Gastroesophageal sphincter (tissue), 4 donors: Measurements from ENCODE around the gene ROR2. TPM values are rescaled to one million over a fixed set of nuclear protein-coding genes. Genes with fewer than 3 reads are reported as not detected.
"Not testable (repeated sequence)": the region's sequence is repeated elsewhere in the genome, so short reads cannot be mapped to it uniquely, and the experiment has no call there.

Experiments used
- ATAC-seq: fragments of 150-250 bp; one replicate; pipeline ENCODE4 v1.9.1; 2016; ENCODE audit warnings: mild to moderate bottlenecking, moderate library complexity
- H3K27ac ChIP-seq, 4 donors: fragments of 200-600 bp; sonication (generic) in 3 of 4; 1 replicate in 3 of 4; 2 replicates in 1 of 4; pipeline ENCODE4 v1.5.1; 2016 to 2019
- H3K27me3 ChIP-seq: fragments of 200-600 bp; sonication (generic); one replicate; pipeline ENCODE4 v1.5.1; 2019
- H3K36me3 ChIP-seq, 2 donors: fragments of 200-600 bp; sonication (generic); one replicate each; pipeline ENCODE4 v1.5.1; 2019; ENCODE audit warnings: control low read depth in 1 of 2
- H3K4me1 ChIP-seq, 3 donors: fragments of 200-600 bp; sonication (generic); 1 replicate in 2 of 3; 2 replicates in 1 of 3; pipeline ENCODE4 v1.5.1; 2016 to 2019; ENCODE audit warnings: control low read depth in 2 of 3
- H3K4me3 ChIP-seq, 2 donors: fragments of 200-600 bp; sonication (generic); one replicate each; pipeline ENCODE4 v1.5.1; 2019; ENCODE audit warnings: mild to moderate bottlenecking in 1 of 2, moderate library complexity in 1 of 2
- H3K9me3 ChIP-seq, 3 donors: fragments of 200-600 bp; sonication (generic); one replicate each; pipeline ENCODE4 v1.5.1; 2017 to 2019; ENCODE audit warnings: control low read depth in 2 of 3
- CTCF ChIP-seq, 4 experiments: fragments of 200-600 bp in 2 of 4; fragments of 450-650 bp in 2 of 4; sonication (generic) in 1 of 4; IDR thresholded peaks; one replicate each; pipeline ENCODE4 v1.5.1; 2017 to 2019; ENCODE audit warnings: antibody characterized with exemption in 4 of 4, mild to moderate bottlenecking in 2 of 4, moderate library complexity in 2 of 4
- EP300 ChIP-seq: sonication (generic); formaldehyde crosslinking; IDR thresholded peaks from one replicate; pipeline ENCODE4 v1.6.1; 2017; ENCODE audit warnings: antibody characterized with exemption, mild to moderate bottlenecking
- POLR2A ChIP-seq, 2 donors: fragments of 450-650 bp; IDR thresholded peaks; one replicate each; pipeline ENCODE4 v1.6.1; 2017; ENCODE audit warnings: antibody characterized with exemption in 2 of 2, mild to moderate bottlenecking in 2 of 2, moderate library complexity in 1 of 2
- POLR2AphosphoS5 ChIP-seq: sonication (generic); formaldehyde crosslinking; IDR thresholded peaks from one replicate; pipeline ENCODE4 v1.6.1; 2017; ENCODE audit warnings: antibody characterized with exemption
- WGBS, 2 donors: methylation state at CpG; one replicate each; pipeline ENCODE4 v1.1.5; 2018; ENCODE audit warnings: low coverage in 1 of 2; 5-methylcytosine and 5-hydroxymethylcytosine counted together
- total RNA-seq, 4 donors: library from RNA; depleted of rRNA; stranded (reverse); fragments of >200 nt; gene quantifications; one replicate each; pipeline ENCODE4 v1.1.0, GENCODE V29; 2016

ROR2 gene
- total RNA-seq, 4 donors from 2014 or later: 40.8 to 69.1 (median 63.2) TPM

DNA sequence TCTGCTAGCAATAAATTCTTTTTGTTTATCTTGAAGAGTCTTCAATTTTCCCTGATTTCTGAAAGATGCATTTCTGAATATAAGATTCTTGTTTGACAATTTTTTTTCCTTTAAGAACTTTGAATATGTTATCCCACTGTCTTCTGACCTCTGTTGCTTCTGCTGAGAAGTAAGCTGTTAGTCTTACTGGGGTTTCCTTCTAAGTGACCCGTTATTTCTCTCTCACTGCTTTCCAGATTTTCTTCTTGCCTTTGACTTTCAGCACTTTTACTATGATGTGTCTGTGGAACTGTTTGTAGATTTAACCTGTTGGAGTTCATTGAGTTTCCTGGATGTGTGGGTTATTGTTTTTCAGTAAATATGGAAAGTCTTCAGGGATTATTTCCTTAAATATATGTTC is 321.1 kb downstream of the ROR2 start:
- WGBS, 2 donors: 100% methylated on average over 1 of the region's 1 CpG
- Histone ChIP-seq H3K27ac (no peak overlapping the region), H3K36me3 (no peaks in the 10 kb centered on the region), H3K4me3 (no peak overlapping the region), H3K4me1 (no peaks in the 10 kb centered on the region), H3K9me3 (peaks cover 0 to 2% (median 0%) of the 10 kb centered on the region in 3 donors), H3K27me3 (no peaks in the 10 kb centered on the region)
- TF ChIP-seq POLR2A (IDR thresholded peaks at IDR 0.05) (no peak), CTCF (IDR thresholded peaks at IDR 0.05) (no peak), EP300 (no peak), POLR2AphosphoS5 (no peak)
- ATAC-seq: no peak

- H3K27me3 ChIP-seq: no peaks in the 10 kb centered on the region
- H3K27ac ChIP-seq: no peak overlapping the region
- TF ChIP-seq EP300: no peak
- TF ChIP-seq CTCF (IDR thresholded peaks at IDR 0.05): no peak
- TF ChIP-seq POLR2A (IDR thresholded peaks at IDR 0.05): no peak
- TF ChIP-seq POLR2AphosphoS5: no peak
- no peak overlapping the region for H3K4me3 ChIP-seq
- no peaks in the 10 kb centered on the region for H3K36me3 ChIP-seq
- ATAC-seq: no peak
- H3K4me1 ChIP-seq: no peaks in the 10 kb centered on the region
- H3K9me3 ChIP-seq: peaks cover 0 to 4% (median 0%) of the 10 kb centered on the region in 3 donors
- 47% methylated on average over 1 of the region's 1 CpG; no CpG with 5 or more reads in 1 of the 2 donors for WGBS, 2 donors
Observed at GRCh38 chr9:91625331-91625730, 324.7 kb downstream of the ROR2 start.

DNA sequence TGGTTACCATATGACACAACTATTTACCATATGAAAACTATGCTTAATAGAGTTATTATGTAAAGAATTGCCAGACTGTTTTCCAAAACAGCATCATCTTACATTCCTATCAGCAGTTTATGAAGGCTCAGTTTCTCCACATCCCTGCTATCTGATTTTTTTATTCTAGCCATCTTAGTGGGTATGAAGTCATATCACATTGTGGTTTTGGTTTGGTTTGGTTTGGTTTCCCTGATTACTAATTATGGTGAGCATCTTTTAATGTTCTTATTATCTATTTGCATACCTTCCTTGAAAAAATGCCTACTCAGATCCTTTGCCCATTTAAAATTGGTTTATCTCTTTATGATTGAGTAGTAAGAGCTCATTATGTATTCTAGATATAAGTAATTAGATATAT is 327.0 kb downstream of the ROR2 start:
- Histone ChIP-seq H3K27ac (no peak overlapping the region), H3K36me3 (no peaks in the 10 kb centered on the region), H3K4me1 (no peaks in the 10 kb centered on the region), H3K27me3 (no peaks in the 10 kb centered on the region), H3K9me3 (peaks cover 0 to 4% (median 0%) of the 10 kb centered on the region in 3 donors), H3K4me3 (no peak overlapping the region)
- TF ChIP-seq CTCF (IDR thresholded peaks at IDR 0.05): no peak
- TF ChIP-seq POLR2AphosphoS5: no peak
- TF ChIP-seq EP300: no peak
- TF ChIP-seq POLR2A (IDR thresholded peaks at IDR 0.05): no peak
- ATAC-seq: no peak

- H3K27me3 ChIP-seq, H3K27ac ChIP-seq, H3K9me3 ChIP-seq, H3K4me1 ChIP-seq, H3K36me3 ChIP-seq, H3K4me3 ChIP-seq, ATAC-seq: not testable (repeated sequence)
- 90 to 92% methylated on average over 2 to 3 of the region's 3 CpGs for WGBS, 2 donors
Observed at GRCh38 chr9:91622121-91622520, 327.9 kb downstream of the ROR2 start.

DNA sequence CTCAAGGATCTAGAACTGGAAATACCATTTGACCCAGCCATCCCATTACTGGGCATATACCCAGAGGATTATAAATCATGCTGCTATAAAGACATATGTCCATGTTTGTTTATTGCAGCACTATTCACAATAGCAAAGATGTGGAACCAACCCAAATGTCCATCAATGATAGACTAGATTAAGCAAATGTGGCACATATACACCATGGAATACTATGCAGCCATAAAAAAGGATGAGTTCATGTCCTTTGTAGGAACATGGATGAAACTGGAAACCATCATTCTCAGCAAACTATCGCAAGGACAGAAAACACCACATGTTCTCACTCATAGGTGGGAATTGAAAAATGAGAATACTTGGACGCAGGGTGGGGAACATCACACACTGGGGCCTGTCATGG is 336.0 kb downstream of the ROR2 start:
- not testable (repeated sequence) for H3K36me3 ChIP-seq, H3K4me1 ChIP-seq, H3K27me3 ChIP-seq, H3K4me3 ChIP-seq, ATAC-seq, H3K27ac ChIP-seq, H3K9me3 ChIP-seq
- WGBS, 2 donors: 100% methylated on average over 1 to 2 of the region's 2 CpGs

GRCh38 chr9:91611582-91611981 is 338.4 kb downstream of the ROR2 start:
- no peak overlapping the region for H3K27ac ChIP-seq
- H3K27me3 ChIP-seq: no peaks in the 10 kb centered on the region
- no peak overlapping the region for H3K4me3 ChIP-seq
- H3K4me1 ChIP-seq: no peaks in the 10 kb centered on the region
- WGBS, 2 donors: 33 to 51% methylated on average over 4 to 5 of the region's 5 CpGs
- no peaks in the 10 kb centered on the region for H3K36me3 ChIP-seq
- no peak for TF ChIP-seq POLR2AphosphoS5
- no peak for TF ChIP-seq CTCF (IDR thresholded peaks at IDR 0.05)
- TF ChIP-seq POLR2A (IDR thresholded peaks at IDR 0.05): no peak
- no peak for TF ChIP-seq EP300
- no peak for ATAC-seq
- no peaks in the 10 kb centered on the region for H3K9me3 ChIP-seq
